Lower leg skin (tissue), 3 donors: ENCODE measurements around the gene SLC27A2.

ENCODE experiments used
- POLR2A ChIP-seq, 2 donors: fragments of 450-650 bp; IDR thresholded peaks; one replicate each; pipeline ENCODE4 v1.6.1; 2016 to 2017; ENCODE audit warnings: antibody characterized with exemption in 2 of 2, mild to moderate bottlenecking in 1 of 2, moderate library complexity in 1 of 2
- TF ChIP-seq, protein P1 (sequence below), 3 donors: fragments of 450-650 bp; IDR thresholded peaks; one replicate each; pipeline ENCODE4 v1.5.1; 2016; ENCODE audit warnings: antibody characterized with exemption in 3 of 3, mild to moderate bottlenecking in 3 of 3, moderate library complexity in 2 of 3

DNA sequence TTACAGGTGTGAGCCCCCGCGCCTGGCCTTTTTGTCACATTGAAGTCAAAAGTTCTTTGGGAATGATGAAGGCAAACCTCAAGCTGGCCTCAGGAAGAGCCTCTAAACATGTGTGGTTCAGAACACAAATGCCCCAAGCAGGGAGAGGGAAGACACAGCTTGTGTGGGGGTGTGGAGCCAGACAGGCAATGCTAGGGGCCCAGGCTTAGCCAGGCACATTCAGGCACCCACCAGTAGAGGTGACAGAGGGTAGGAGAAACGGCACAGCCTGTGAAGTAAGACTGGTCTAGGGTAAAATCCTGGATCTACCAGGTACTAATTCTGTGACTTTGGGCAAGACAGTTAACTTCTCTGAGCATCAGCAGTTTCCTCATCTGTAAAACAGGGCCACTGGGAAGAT, 80.0 kb downstream of the SLC27A2 start:
- TF ChIP-seq, protein P1, sequence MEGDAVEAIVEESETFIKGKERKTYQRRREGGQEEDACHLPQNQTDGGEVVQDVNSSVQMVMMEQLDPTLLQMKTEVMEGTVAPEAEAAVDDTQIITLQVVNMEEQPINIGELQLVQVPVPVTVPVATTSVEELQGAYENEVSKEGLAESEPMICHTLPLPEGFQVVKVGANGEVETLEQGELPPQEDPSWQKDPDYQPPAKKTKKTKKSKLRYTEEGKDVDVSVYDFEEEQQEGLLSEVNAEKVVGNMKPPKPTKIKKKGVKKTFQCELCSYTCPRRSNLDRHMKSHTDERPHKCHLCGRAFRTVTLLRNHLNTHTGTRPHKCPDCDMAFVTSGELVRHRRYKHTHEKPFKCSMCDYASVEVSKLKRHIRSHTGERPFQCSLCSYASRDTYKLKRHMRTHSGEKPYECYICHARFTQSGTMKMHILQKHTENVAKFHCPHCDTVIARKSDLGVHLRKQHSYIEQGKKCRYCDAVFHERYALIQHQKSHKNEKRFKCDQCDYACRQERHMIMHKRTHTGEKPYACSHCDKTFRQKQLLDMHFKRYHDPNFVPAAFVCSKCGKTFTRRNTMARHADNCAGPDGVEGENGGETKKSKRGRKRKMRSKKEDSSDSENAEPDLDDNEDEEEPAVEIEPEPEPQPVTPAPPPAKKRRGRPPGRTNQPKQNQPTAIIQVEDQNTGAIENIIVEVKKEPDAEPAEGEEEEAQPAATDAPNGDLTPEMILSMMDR (IDR thresholded peaks at IDR 0.05): no peak
- TF ChIP-seq POLR2A (IDR thresholded peaks at IDR 0.05): no peak
